Ovary (tissue), 9 donors: ENCODE results near the gene CALHM3. TPM values are rescaled to one million over a fixed set of nuclear protein-coding genes. Genes with fewer than 3 reads are reported as not detected.

Experiments
- DNase-seq, 5 donors: peaks; one replicate each; pipeline ENCODE4 v3.0.0-alpha.2; 2019 to 2020
- H3K27ac ChIP-seq, 2 donors: fragments of 200-600 bp; one replicate each; pipeline versions ENCODE4 v1.5.1 to v1.8.0; 2019 to 2022
- H3K27me3 ChIP-seq: fragments of 200-600 bp; one replicate; pipeline ENCODE4 v1.8.0; 2022
- H3K36me3 ChIP-seq: fragments of 200-600 bp; sonication (generic); one replicate; pipeline ENCODE4 v1.5.1; 2019
- H3K4me1 ChIP-seq: one replicate; pipeline ENCODE4 v1.8.1; 2013; ENCODE audit warnings: mild to moderate bottlenecking, moderate library complexity; ENCODE audit not compliant: insufficient read depth
- H3K4me3 ChIP-seq: fragments of 200-600 bp; sonication (generic); one replicate; pipeline ENCODE4 v1.5.1; 2017
- H3K9me3 ChIP-seq, 2 donors: fragments of 200-600 bp in 1 of 2; sonication (generic) in 1 of 2; one replicate each; pipeline versions ENCODE4 v1.5.1 to v1.8.1; 2013 to 2019; ENCODE audit warnings: mild to moderate bottlenecking in 1 of 2, moderate library complexity in 1 of 2
- CTCF ChIP-seq, 3 donors: fragments of 450-650 bp in 2 of 3; fragments of 200-600 bp in 1 of 3; IDR thresholded peaks; one replicate each; pipeline versions ENCODE4 v1.5.1 to v1.8.0; 2016 to 2022; ENCODE audit warnings: antibody characterized with exemption in 3 of 3, mild to moderate bottlenecking in 1 of 3
- EP300 ChIP-seq: sonication (generic); formaldehyde crosslinking; IDR thresholded peaks from one replicate; pipeline ENCODE4 v1.6.1; 2017; ENCODE audit warnings: antibody characterized with exemption
- POLR2A ChIP-seq: fragments of 450-650 bp; IDR thresholded peaks from one replicate; pipeline ENCODE4 v1.6.1; 2017; ENCODE audit warnings: antibody characterized with exemption, mild to moderate bottlenecking, moderate library complexity
- WGBS, 3 donors: extraction: QIAGEN DNeasy Blood & Tissue Kit in 1 of 3; methylation state at CpG; one replicate each; pipeline versions ENCODE4 v1.1.5 to v1.1.7; 2013 to 2017; 5-methylcytosine and 5-hydroxymethylcytosine counted together
- intact Hi-C, 4 donors: fragments of 100-400 bp; cut with DNase I; formaldehyde crosslinking; loops; one replicate each; pipeline versions ENCODE4 v1.11.0 to v1.15.1; 2022 to 2023
- polyA plus RNA-seq, 2 donors: library from polyadenylated mRNA; stranded (reverse); fragments of 200-250 nt in 1 of 2; fragments of 350-450 nt in 1 of 2; fragmentation: Illumina TruSeq in 1 of 2; extraction: RNeasy Lipid Tissue Mini Kit (QIAGEN cat#74804) in 1 of 2; gene quantifications; one replicate each; pipeline ENCODE4 v1.2.3, GENCODE V29; 2013 to 2014
- total RNA-seq, 7 donors: library from RNA; depleted of rRNA in 2 of 7; stranded (reverse); fragments of >200 nt in 2 of 7; fragmentation: NEBNext Ultra II Directional in 3 of 7; extraction: Animal tissue kit (Norgen Biotek cat#: 25700) in 3 of 7; gene quantifications; one replicate each; pipeline versions ENCODE4 v1.1.0 to v1.2.4, GENCODE V29; 2016 to 2023
- donor health status: DM: no; HTN: no; CAD: no; lungs with moderate emphysema.
- donor health status: DM: no; HTN: no; CAD: no.
- donor health status: Bipolar disorder and iron deficiency.
- donor health status: DM: yes; HTN: yes; CAD: no.
- donor health status: DM: no; HTN: no; CAD: no.
- donor health status: DM: yes; HTN: yes; CAD: no.

Gene CALHM3
- total and polyA plus RNA-seq, 9 donors = not detected

- WGBS, 3 donors = 86 to 89% (median 88%) methylated on average over 9 of the region's 9 CpGs
- Histone ChIP-seq H3K27me3 (no peaks in the 10 kb centered on the region), H3K9me3 (no peaks in the 10 kb centered on the region), H3K36me3 (no peaks in the 10 kb centered on the region), H3K4me1 (peaks cover 48% of the 10 kb centered on the region), H3K27ac (peak overlapping the region; percentile 74 to 84), H3K4me3 (no peak overlapping the region)
- no peak for DNase-seq
- no peak for TF ChIP-seq EP300
- intact Hi-C loops = no loop called here
These were observed 33.7 kb downstream of the CALHM3 start for GRCh38 chr10:103445366-103445765.

GRCh38 chr10:103444478-103444877, 34.6 kb downstream of the CALHM3 start:
- TF ChIP-seq EP300 = no peak
- TF ChIP-seq POLR2A = no peak
- TF ChIP-seq CTCF (IDR thresholded peaks at IDR 0.05) = no peak
- Histone ChIP-seq H3K4me1 (peaks cover 39% of the 10 kb centered on the region), H3K27me3 (no peaks in the 10 kb centered on the region), H3K4me3 (no peak overlapping the region), H3K9me3 (no peaks in the 10 kb centered on the region), H3K27ac (peak overlapping the region in 1 of 2 donors; percentile 12), H3K36me3 (no peaks in the 10 kb centered on the region)
- WGBS, 3 donors = 53 to 70% (median 65%) methylated on average over 10 of the region's 10 CpGs
- intact Hi-C loops = no loop called here
- DNase-seq = peak in 1 of 5 donors; percentile 48

- Histone ChIP-seq H3K4me3 (no peak overlapping the region), H3K4me1 (peaks cover 32% of the 10 kb centered on the region), H3K27ac (peak overlapping the region; percentile 53 to 83), H3K9me3 (no peaks in the 10 kb centered on the region), H3K36me3 (no peaks in the 10 kb centered on the region), H3K27me3 (no peaks in the 10 kb centered on the region)
- TF ChIP-seq CTCF (IDR thresholded peaks at IDR 0.05) = no peak
- TF ChIP-seq EP300 = no peak
- TF ChIP-seq POLR2A = no peak
- WGBS, 3 donors = 85 to 90% (median 89%) methylated on average over 23 of the region's 23 CpGs
- no peak for DNase-seq
- intact Hi-C loops = no loop called here
These were observed 35.4 kb downstream of the CALHM3 start for GRCh38 chr10:103443475-103444185.

GRCh38 chr10:103442031-103442461, 37.0 kb downstream of the CALHM3 start:
- peak; percentile 83 to 89 (median 86) for DNase-seq
- intact Hi-C loops = no loop called here
- Histone ChIP-seq H3K9me3 (no peaks in the 10 kb centered on the region), H3K4me1 (peaks cover 26% of the 10 kb centered on the region), H3K4me3 (no peak overlapping the region), H3K27ac (peak overlapping the region; percentile 53 to 83), H3K36me3 (no peaks in the 10 kb centered on the region), H3K27me3 (no peaks in the 10 kb centered on the region)
- TF ChIP-seq POLR2A = peak; percentile 8
- TF ChIP-seq CTCF (IDR thresholded peaks at IDR 0.05) = no peak
- 8 to 16% (median 10%) methylated on average over 13 of the region's 13 CpGs for WGBS, 3 donors

- Histone ChIP-seq H3K36me3 (no peaks in the 10 kb centered on the region), H3K27me3 (no peaks in the 10 kb centered on the region), H3K27ac (peak overlapping the region; percentile 53 to 83), H3K4me1 (peaks cover 26% of the 10 kb centered on the region), H3K9me3 (no peaks in the 10 kb centered on the region), H3K4me3 (no peak overlapping the region)
- no peak for DNase-seq
- intact Hi-C loops = no loop called here
- TF ChIP-seq CTCF (IDR thresholded peaks at IDR 0.05) (no peak), POLR2A (no peak), EP300 (no peak)
- 10 to 25% (median 16%) methylated on average over 8 of the region's 8 CpGs for WGBS, 3 donors
These were observed 37.4 kb downstream of the CALHM3 start for GRCh38 chr10:103441611-103442010.
